ENCODE results near the gene WDR81. TPM values are rescaled to one million over a fixed set of nuclear protein-coding genes. Genes with fewer than 3 reads are reported as not detected.

Gene WDR81
- total RNA-seq, result 40.7 and 58.0 TPM in 2 replicates

DNA sequence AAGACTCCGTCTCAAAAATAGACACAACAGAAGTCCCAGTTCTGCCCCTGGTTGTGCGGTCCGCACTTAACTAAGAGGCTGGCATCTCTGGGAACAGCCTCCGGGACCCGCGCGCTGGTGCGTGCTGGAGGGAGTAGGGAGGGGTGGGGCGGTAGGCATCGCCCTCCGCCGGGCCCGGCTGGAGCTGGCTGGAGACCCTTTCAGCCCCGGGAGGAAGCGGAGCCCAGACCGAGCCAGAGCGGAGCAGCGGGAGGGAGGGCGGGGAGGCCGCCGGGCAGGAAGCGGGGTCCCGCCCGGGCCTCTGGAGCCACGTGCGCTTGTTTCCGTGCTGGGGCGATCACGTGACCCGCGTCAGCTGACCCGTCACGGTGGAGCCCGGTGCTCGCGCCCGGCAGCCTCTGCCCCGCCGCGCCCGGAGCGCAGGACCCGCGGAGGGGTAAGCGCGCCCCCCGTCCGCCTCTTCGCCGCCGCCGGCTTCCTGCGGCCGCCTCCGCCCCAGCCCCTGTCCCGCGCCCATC, at the start of gene WDR81:
WDR81 (plus strand) TSS at position 354 of the 518 bp plus-strand sequence. CDS start 256 bp downstream, outside the sequence.

GRCh38 chr17:1684378-1685189, 39.9 kb upstream of the WDR81 start, which contains the start of gene PRPF8:
Gene PRPF8, minus strand, starts transcription at chr17:1684867. Its CDS starts 296 bp downstream, at chr17:1684571.

GRCh38 chr17:1709971-1710806, 14.3 kb upstream of the WDR81 start, which contains the start of gene TLCD2:
Gene TLCD2, minus strand, starts transcription at chr17:1710377. Its CDS starts 135 bp downstream, at chr17:1710242.

GRCh38 chr17:1742371-1743087, 18.0 kb downstream of the WDR81 start, which contains the start of gene SERPINF2:
Gene SERPINF2, plus strand, starts transcription at chr17:1742871. Its CDS starts 2,125 bp downstream, at chr17:1744996.

Other genes starting within 250 kb of the WDR81 start
- gene MYO1C, start 232.0 kb upstream of the WDR81 start, total RNA-seq, result 188 and 259 TPM in 2 replicates
- 25.6 and 46.2 TPM in 2 replicates for gene INPP5K, start 208.1 kb upstream of the WDR81 start, total RNA-seq
- 32.9 and 41.1 TPM in 2 replicates for gene PITPNA, start 161.9 kb upstream of the WDR81 start, total RNA-seq
- 5.6 and 19.7 TPM in 2 replicates for gene SLC43A2, start 95.9 kb upstream of the WDR81 start, total RNA-seq
- 0.14 and 0.44 TPM in 2 replicates for gene SCARF1, start 79.0 kb upstream of the WDR81 start, total RNA-seq
- 6.4 and 7.0 TPM in 2 replicates for gene RILP, start 74.8 kb upstream of the WDR81 start, total RNA-seq
- gene PRPF8, start 39.8 kb upstream of the WDR81 start, total RNA-seq, result 131 and 172 TPM in 2 replicates
- gene TLCD2, start 14.3 kb upstream of the WDR81 start, total RNA-seq, result 1.0 and 5.3 TPM in 2 replicates
- gene SERPINF2, start 18.2 kb downstream of the WDR81 start, total RNA-seq, result 0.14 and 0.22 TPM in 2 replicates
- 83.2 and 490 TPM in 2 replicates for gene SERPINF1, start 37.4 kb downstream of the WDR81 start, total RNA-seq
- gene SMYD4, start 105.2 kb downstream of the WDR81 start, total RNA-seq, result 7.2 and 14.2 TPM in 2 replicates
- gene RPA1, start 105.3 kb downstream of the WDR81 start, total RNA-seq, result 12.9 and 21.6 TPM in 2 replicates

Data from placental pericyte (primary cell).